Lung (tissue), 12 donors: Measurements from ENCODE around the gene TRPC1. TPM values are rescaled to one million over a fixed set of nuclear protein-coding genes. Genes with fewer than 3 reads are reported as not detected.
A peak's percentile ranks its signal among the peaks of the same experiment; 100 is the strongest.
"Not testable (repeated sequence)": the region's sequence is repeated elsewhere in the genome, so short reads cannot be mapped to it uniquely, and the experiment has no call there.

Experiments used
- ATAC-seq: fragments of 200-7000 bp; cut with Tn5 transposase; one replicate; pipeline ENCODE4 v1.9.1; 2020; ENCODE audit warnings: moderate number of reproducible peaks; ENCODE audit not compliant: insufficient read depth, low FRiP score
- DNase-seq, 3 donors: peaks; one replicate each; pipeline ENCODE4 v3.0.0-alpha.2; 2013 to 2017
- H3K27ac ChIP-seq, 2 donors: one replicate each; pipeline ENCODE4 v1.5.1; 2013; ENCODE audit warnings: mild to moderate bottlenecking in 2 of 2, moderate library complexity in 2 of 2, control low read depth in 1 of 2, inconsistent platforms in 1 of 2, low read depth in 1 of 2, low read length in 1 of 2
- H3K27me3 ChIP-seq, 3 donors: one replicate each; pipeline ENCODE4 v1.5.1; 2013; ENCODE audit warnings: low read length in 2 of 3; ENCODE audit not compliant: control insufficient read depth in 3 of 3, insufficient read depth in 3 of 3
- H3K36me3 ChIP-seq, 4 donors: one replicate each; pipeline ENCODE4 v1.5.1; 2013; ENCODE audit warnings: low read length in 4 of 4, mild to moderate bottlenecking in 1 of 4, moderate library complexity in 1 of 4; ENCODE audit not compliant: control insufficient read depth in 4 of 4, insufficient read depth in 4 of 4
- H3K4me1 ChIP-seq, 5 donors: one replicate each; pipeline ENCODE4 v1.5.1; 2013; ENCODE audit warnings: low read length in 5 of 5, mild to moderate bottlenecking in 2 of 5, moderate library complexity in 1 of 5; ENCODE audit not compliant: control insufficient read depth in 5 of 5, insufficient read depth in 5 of 5
- H3K4me3 ChIP-seq: one replicate; pipeline ENCODE4 v1.5.1; 2013; ENCODE audit warnings: mild to moderate bottlenecking, control low read depth, moderate library complexity
- H3K9ac ChIP-seq, 2 donors: one replicate each; pipeline ENCODE4 v1.5.1; 2013; ENCODE audit warnings: low read length in 2 of 2, control low read depth in 1 of 2; ENCODE audit not compliant: insufficient read depth in 1 of 2
- H3K9me3 ChIP-seq, 4 donors: one replicate each; pipeline ENCODE4 v1.5.1; 2013; ENCODE audit warnings: low read length in 3 of 4, mild to moderate bottlenecking in 1 of 4, moderate library complexity in 1 of 4; ENCODE audit not compliant: control insufficient read depth in 4 of 4, insufficient read depth in 3 of 4
- WGBS, 2 donors: extraction: QIAGEN DNeasy Blood & Tissue Kit; methylation state at CpG; one replicate each; pipeline ENCODE4 v1.1.7; 2013; 5-methylcytosine and 5-hydroxymethylcytosine counted together
- polyA plus RNA-seq, 2 donors: library from polyadenylated mRNA; stranded (reverse); fragments of 200-250 nt; gene quantifications; one replicate each; pipeline ENCODE4 v1.2.1, GENCODE V29; 2013
- total RNA-seq, 2 donors: library from RNA; depleted of rRNA in 1 of 2; stranded (reverse); fragments of >200 nt in 1 of 2; gene quantifications; one replicate each; pipeline ENCODE4 v1.2.1, GENCODE V29; 2014 to 2021
- TF ChIP-seq, protein P1 (sequence below): IDR thresholded peaks from 2 replicates; pipeline ENCODE4 v1.5.1; 2012; ENCODE audit warnings: mild to moderate bottlenecking; ENCODE audit errors: control extremely low read depth, extremely low read depth
- donor health status: control.
- donor health status: control.
- donor health status: Bipolar disorder and iron deficiency.
- donor health status: healthy.
- donor health status: DM: yes; HTN: yes; CAD: no.

TRPC1 gene
- total and polyA plus RNA-seq, 4 donors: 1.1 to 28.4 (median 4.7) TPM

DNA sequence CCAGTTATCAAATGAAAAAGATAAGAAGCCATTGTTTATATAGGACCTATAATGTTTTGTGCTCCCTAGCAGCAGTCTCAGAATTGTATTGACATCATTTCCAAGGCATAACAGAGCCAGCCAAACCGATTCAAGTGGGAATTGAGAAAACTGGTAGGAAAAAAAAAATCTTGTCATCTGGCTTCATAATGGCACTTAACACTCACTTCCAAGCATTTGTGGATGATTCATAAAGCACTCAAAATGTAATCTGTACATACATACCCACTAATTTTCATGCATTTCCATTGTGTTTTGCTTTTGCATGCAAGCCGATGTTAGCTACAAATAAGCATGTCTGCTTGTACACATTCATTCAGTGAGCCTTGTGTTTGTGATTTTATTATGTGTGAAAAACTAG lies 18.6 kb upstream of the TRPC1 start:
- no peak overlapping the region for H3K9ac ChIP-seq
- peaks cover 0 to 10% (median 0%) of the 10 kb centered on the region in 5 donors for H3K4me1 ChIP-seq
- H3K4me3 ChIP-seq: no peak overlapping the region
- H3K36me3 ChIP-seq: no peaks in the 10 kb centered on the region
- TF ChIP-seq, protein P1, sequence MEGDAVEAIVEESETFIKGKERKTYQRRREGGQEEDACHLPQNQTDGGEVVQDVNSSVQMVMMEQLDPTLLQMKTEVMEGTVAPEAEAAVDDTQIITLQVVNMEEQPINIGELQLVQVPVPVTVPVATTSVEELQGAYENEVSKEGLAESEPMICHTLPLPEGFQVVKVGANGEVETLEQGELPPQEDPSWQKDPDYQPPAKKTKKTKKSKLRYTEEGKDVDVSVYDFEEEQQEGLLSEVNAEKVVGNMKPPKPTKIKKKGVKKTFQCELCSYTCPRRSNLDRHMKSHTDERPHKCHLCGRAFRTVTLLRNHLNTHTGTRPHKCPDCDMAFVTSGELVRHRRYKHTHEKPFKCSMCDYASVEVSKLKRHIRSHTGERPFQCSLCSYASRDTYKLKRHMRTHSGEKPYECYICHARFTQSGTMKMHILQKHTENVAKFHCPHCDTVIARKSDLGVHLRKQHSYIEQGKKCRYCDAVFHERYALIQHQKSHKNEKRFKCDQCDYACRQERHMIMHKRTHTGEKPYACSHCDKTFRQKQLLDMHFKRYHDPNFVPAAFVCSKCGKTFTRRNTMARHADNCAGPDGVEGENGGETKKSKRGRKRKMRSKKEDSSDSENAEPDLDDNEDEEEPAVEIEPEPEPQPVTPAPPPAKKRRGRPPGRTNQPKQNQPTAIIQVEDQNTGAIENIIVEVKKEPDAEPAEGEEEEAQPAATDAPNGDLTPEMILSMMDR: no peak
- H3K27me3 ChIP-seq: no peaks in the 10 kb centered on the region
- WGBS, 2 donors: 57 to 82% methylated on average over 2 of the region's 2 CpGs
- no peaks in the 10 kb centered on the region for H3K9me3 ChIP-seq
- DNase-seq: peak; percentile 55 to 94 (median 93)
- H3K27ac ChIP-seq: no peak overlapping the region
- no peak for ATAC-seq

DNA sequence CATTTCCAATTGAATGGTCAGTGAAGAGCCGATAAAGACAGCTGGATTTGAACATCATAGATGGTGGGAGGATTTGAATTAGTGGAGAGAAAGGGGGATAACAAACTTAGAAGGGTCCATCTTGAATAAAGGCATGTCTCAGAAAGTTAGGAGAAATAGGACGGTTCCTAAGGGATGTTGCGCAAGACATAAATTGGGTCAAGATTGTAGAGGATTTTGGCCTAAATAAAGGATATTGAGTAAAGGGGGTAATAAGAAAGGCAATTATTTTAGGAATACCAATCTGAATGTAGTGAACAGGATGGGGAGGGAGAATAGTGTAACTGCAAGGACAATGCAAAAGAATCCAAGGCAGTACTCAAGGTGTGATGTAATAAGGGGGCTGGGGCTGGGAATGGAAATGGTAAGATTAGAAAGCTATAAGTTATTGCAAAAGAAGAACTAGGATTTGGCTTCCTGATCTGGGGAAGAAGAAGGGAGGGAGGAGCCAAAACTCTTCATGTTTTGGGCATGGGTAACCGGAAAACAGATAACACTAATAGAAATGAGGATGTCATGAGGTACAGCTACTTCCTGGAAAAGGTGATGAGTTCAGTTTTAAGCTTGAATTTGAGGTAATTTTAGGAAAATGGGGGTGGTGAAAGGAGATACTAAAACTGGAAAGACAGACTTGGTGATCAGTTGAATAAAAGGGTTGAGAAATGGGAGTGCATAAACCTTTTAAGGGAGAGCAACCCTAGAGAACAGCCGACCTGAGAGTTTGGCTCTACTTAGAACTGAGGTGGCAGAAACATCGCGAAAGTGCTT lies 17.3 kb upstream of the TRPC1 start:
- Histone ChIP-seq H3K4me3 (no peak overlapping the region), H3K27ac (no peak overlapping the region), H3K27me3 (no peaks in the 10 kb centered on the region), H3K9me3 (no peaks in the 10 kb centered on the region), H3K36me3 (no peaks in the 10 kb centered on the region), H3K9ac (no peak overlapping the region), H3K4me1 (peaks cover 0 to 10% (median 0%) of the 10 kb centered on the region in 5 donors)
- TF ChIP-seq, protein P1: no peak
- peak in 2 of 3 donors; percentile 30 to 34 for DNase-seq
- 80 to 84% methylated on average over 7 of the region's 7 CpGs for WGBS, 2 donors
- ATAC-seq: no peak

DNA sequence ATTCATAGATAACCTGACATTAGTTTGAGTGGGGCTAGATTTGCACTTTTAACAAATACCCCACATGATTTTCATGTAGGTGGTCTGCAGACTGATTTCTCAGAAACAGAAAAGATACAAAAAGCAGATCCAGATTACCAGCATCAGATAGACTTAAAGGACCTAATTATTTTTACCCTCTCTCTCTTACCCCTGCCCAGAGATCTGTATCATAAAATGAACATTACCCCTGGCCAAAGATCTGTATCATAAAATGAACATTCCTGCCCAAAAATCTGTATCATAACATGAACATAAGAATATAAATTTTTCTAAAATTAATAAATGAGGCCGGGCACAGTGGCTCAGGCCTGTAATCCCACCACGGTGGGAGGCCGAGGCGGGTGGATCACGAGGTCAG lies 14.6 kb upstream of the TRPC1 start:
- Histone ChIP-seq H3K9ac (no peak overlapping the region), H3K4me3 (no peak overlapping the region), H3K36me3 (no peaks in the 10 kb centered on the region), H3K4me1 (peaks cover 0 to 14% (median 0%) of the 10 kb centered on the region in 5 donors), H3K27me3 (no peaks in the 10 kb centered on the region), H3K9me3 (no peaks in the 10 kb centered on the region), H3K27ac (no peak overlapping the region)
- no peak for ATAC-seq
- 96 to 99% methylated on average over 5 of the region's 5 CpGs for WGBS, 2 donors
- no peak for DNase-seq
- TF ChIP-seq, protein P1: no peak

DNA sequence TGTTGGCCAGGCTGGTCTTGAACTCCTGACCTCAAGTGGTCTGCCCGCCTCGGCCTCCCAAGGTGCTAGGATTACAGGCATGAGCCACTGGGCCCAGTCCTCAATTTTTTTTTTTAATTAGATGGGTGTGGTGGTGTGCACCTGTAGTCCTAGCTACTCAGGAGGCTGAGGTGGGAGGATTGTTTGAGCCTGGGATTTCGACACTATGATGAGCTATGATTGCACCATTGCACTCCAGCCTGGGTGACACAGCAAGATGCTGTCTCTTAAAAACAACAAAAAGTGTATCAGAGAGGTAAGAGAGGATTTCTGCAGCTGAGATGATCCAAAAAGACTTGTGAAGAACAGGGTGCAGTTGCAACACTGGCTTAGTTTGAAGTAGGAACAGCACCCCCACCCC lies 9.0 kb upstream of the TRPC1 start:
- 96 to 97% methylated on average over 3 of the region's 3 CpGs for WGBS, 2 donors
- H3K9ac ChIP-seq, H3K9me3 ChIP-seq, H3K4me3 ChIP-seq, ATAC-seq, H3K36me3 ChIP-seq, H3K4me1 ChIP-seq, DNase-seq, H3K27ac ChIP-seq, H3K27me3 ChIP-seq: not testable (repeated sequence)
